H9 (cell line): Measurements from ENCODE around the gene QPRT. TPM values are rescaled to one million over a fixed set of nuclear protein-coding genes. Genes with fewer than 3 reads are reported as not detected.

Experiments
- DNase-seq: peaks from one replicate; pipeline ENCODE4 v3.0.0-alpha.2; 2017
- H2AFZ ChIP-seq: one replicate; pipeline ENCODE4 v1.6.1; 2013; ENCODE audit warnings: mild to moderate bottlenecking, low read length, control low read depth, moderate library complexity
- H2AK5ac ChIP-seq: 2 replicates; pipeline ENCODE4 v1.6.1; 2013; ENCODE audit warnings: low read length, control low read depth, mixed read lengths; ENCODE audit not compliant: insufficient read length
- H2BK120ac ChIP-seq: one replicate; pipeline ENCODE4 v1.6.1; 2013; ENCODE audit warnings: low read depth, mild to moderate bottlenecking, low read length, control low read depth, inconsistent platforms; ENCODE audit not compliant: poor library complexity, severe bottlenecking
- H2BK12ac ChIP-seq: 2 replicates; pipeline ENCODE4 v1.6.1; 2013; ENCODE audit warnings: low read length, control low read depth, mixed read lengths, low read depth; ENCODE audit not compliant: insufficient read length
- H2BK15ac ChIP-seq: 2 replicates; pipeline ENCODE4 v1.6.1; 2013; ENCODE audit warnings: low read depth, low read length, control low read depth
- H2BK20ac ChIP-seq: one replicate; pipeline ENCODE4 v1.6.1; 2013; ENCODE audit warnings: low read depth, mild to moderate bottlenecking, low read length, control low read depth, inconsistent platforms; ENCODE audit not compliant: poor library complexity, severe bottlenecking
- H2BK5ac ChIP-seq: 2 replicates; pipeline ENCODE4 v1.6.1; 2013; ENCODE audit warnings: low read length, control low read depth, mixed read lengths; ENCODE audit not compliant: insufficient read length
- H3K14ac ChIP-seq: 2 replicates; pipeline ENCODE4 v1.6.1; 2013; ENCODE audit warnings: low read length, control low read depth; ENCODE audit not compliant: insufficient read depth
- H3K18ac ChIP-seq: 2 replicates; pipeline ENCODE4 v1.6.1; 2013; ENCODE audit warnings: low read depth, mild to moderate bottlenecking, mixed read lengths, low read length, control low read depth; ENCODE audit not compliant: insufficient read length
- H3K23ac ChIP-seq: 2 replicates; pipeline ENCODE4 v1.6.1; 2013; ENCODE audit warnings: low read length, control low read depth, mixed read lengths, low read depth; ENCODE audit not compliant: insufficient read length
- H3K23me2 ChIP-seq: 2 replicates; pipeline ENCODE4 v1.6.1; 2013; ENCODE audit warnings: low read depth, mild to moderate bottlenecking, mixed read lengths, low read length, control low read depth; ENCODE audit not compliant: insufficient read length, poor library complexity, severe bottlenecking
- H3K27ac ChIP-seq: 2 replicates; pipeline ENCODE4 v1.5.1; 2013; ENCODE audit warnings: low read length, control low read depth, mixed read lengths, low read depth; ENCODE audit not compliant: insufficient read length
- H3K27me3 ChIP-seq: 2 replicates; pipeline ENCODE4 v1.6.1; 2013; ENCODE audit warnings: low read length, control low read depth, inconsistent platforms; ENCODE audit not compliant: insufficient read depth
- H3K4ac ChIP-seq: 2 replicates; pipeline ENCODE4 v1.6.1; 2013; ENCODE audit warnings: low read depth, mild to moderate bottlenecking, control low read depth, inconsistent platforms, low read length, moderate library complexity
- H3K4me1 ChIP-seq: 2 replicates; pipeline ENCODE4 v1.6.1; 2013; ENCODE audit warnings: low read length, control low read depth, inconsistent platforms; ENCODE audit not compliant: insufficient read depth
- H3K4me2 ChIP-seq: 2 replicates; pipeline ENCODE4 v1.6.1; 2013; ENCODE audit warnings: low read length, control low read depth, mixed read lengths; ENCODE audit not compliant: insufficient read length, insufficient read depth
- H3K56ac ChIP-seq: 2 replicates; pipeline ENCODE4 v1.6.1; 2013; ENCODE audit warnings: low read depth, mild to moderate bottlenecking, mixed read lengths, low read length, control low read depth; ENCODE audit not compliant: insufficient read length
- H3K79me1 ChIP-seq: 2 replicates; pipeline ENCODE4 v1.6.1; 2013; ENCODE audit warnings: low read depth, mild to moderate bottlenecking, moderate library complexity, low read length, control low read depth, inconsistent platforms; ENCODE audit not compliant: insufficient read depth, poor library complexity, severe bottlenecking
- H3K79me2 ChIP-seq: 2 replicates; pipeline ENCODE4 v1.6.1; 2013; ENCODE audit warnings: low read length, control low read depth, inconsistent platforms; ENCODE audit not compliant: insufficient read depth
- H3K9ac ChIP-seq: 2 replicates; pipeline ENCODE4 v1.6.1; 2013; ENCODE audit warnings: low read length, control low read depth, mixed read lengths; ENCODE audit not compliant: insufficient read length; ENCODE audit errors: extremely low read depth
- H3K9me3 ChIP-seq: one replicate; pipeline ENCODE4 v1.6.1; 2013; ENCODE audit warnings: low read depth, low read length, inconsistent platforms; ENCODE audit not compliant: control insufficient read depth
- H3T11ph ChIP-seq: one replicate; pipeline ENCODE4 v1.6.1; 2013; ENCODE audit warnings: mild to moderate bottlenecking, low read length, control low read depth, inconsistent platforms
- H4K20me1 ChIP-seq: one replicate; pipeline ENCODE4 v1.6.1; 2013; ENCODE audit not compliant: control insufficient read depth, insufficient read length, insufficient read depth
- H4K5ac ChIP-seq: 2 replicates; pipeline ENCODE4 v1.6.1; 2013; ENCODE audit warnings: low read depth, mild to moderate bottlenecking, mixed read lengths, low read length, control low read depth; ENCODE audit not compliant: insufficient read length
- H4K8ac ChIP-seq: replicated peaks from 2 replicates; pipeline ENCODE4 v1.6.1; 2013; ENCODE audit warnings: low read length, control low read depth, mixed read lengths, low read depth; ENCODE audit not compliant: insufficient read length
- H4K91ac ChIP-seq: 2 replicates; pipeline ENCODE4 v1.6.1; 2013; ENCODE audit warnings: low read depth, mild to moderate bottlenecking, moderate library complexity, mixed read lengths, low read length, control low read depth; ENCODE audit not compliant: insufficient read length
- H3K27ac Mint-ChIP-seq, 3 experiments: 2 replicates in 2 of 3; 3 replicates in 1 of 3; pipeline ENCODE4 v1.8.0; 2020 to 2021; ENCODE audit warnings: mixed read lengths in 3 of 3, mild to moderate bottlenecking in 1 of 3, moderate library complexity in 1 of 3
- H3K27me3 Mint-ChIP-seq: 2 replicates; pipeline ENCODE4 v1.8.0; 2021; ENCODE audit warnings: low read depth, mild to moderate bottlenecking, moderate library complexity, mixed read lengths
- H3K36me3 Mint-ChIP-seq, 3 experiments: 2 replicates in 2 of 3; 3 replicates in 1 of 3; pipeline ENCODE4 v1.8.0; 2020 to 2021; ENCODE audit warnings: low read depth in 3 of 3, mixed read lengths in 3 of 3; ENCODE audit not compliant: insufficient read depth in 1 of 3
- H3K4me1 Mint-ChIP-seq, 2 experiments: 2 replicates each; pipeline ENCODE4 v1.8.0; 2020; ENCODE audit warnings: mixed read lengths in 2 of 2
- H3K4me3 Mint-ChIP-seq, 2 experiments: 2 replicates in 1 of 2; 3 replicates in 1 of 2; pipeline ENCODE4 v1.8.0; 2020 to 2021; ENCODE audit warnings: mild to moderate bottlenecking in 2 of 2, mixed read lengths in 2 of 2, moderate library complexity in 1 of 2
- H3K9me3 Mint-ChIP-seq, 2 experiments: 2 replicates in 1 of 2; 3 replicates in 1 of 2; pipeline ENCODE4 v1.8.0; 2020; ENCODE audit warnings: mild to moderate bottlenecking in 2 of 2, mixed read lengths in 2 of 2, moderate library complexity in 1 of 2
- CTCF ChIP-seq: fragments of 200-600 bp; sonication (generic); conservative IDR thresholded peaks from 3 replicates; pipeline ENCODE4 v1.8.0; 2021; ENCODE audit warnings: antibody characterized with exemption, mild to moderate bottlenecking
- WGBS: extraction: QIAGEN DNeasy Blood & Tissue Kit; methylation state at CpG from one replicate; pipeline ENCODE4 v1.1.7; 2013; ENCODE audit warnings: missing lambda C conversion rate, low lambda C conversion rate, mixed read lengths; ENCODE audit not compliant: insufficient read length; ENCODE audit errors: extremely low coverage; 5-methylcytosine and 5-hydroxymethylcytosine counted together
- total RNA-seq: library from RNA; stranded (reverse); gene quantifications from 2 replicates; pipeline ENCODE4 v1.2.1, GENCODE V29; 2021

QPRT gene
- total RNA-seq, 1 experiment from 2014 or later = 107 TPM

GRCh38 chr16:29719063-29719462, 40.1 kb downstream of the QPRT start:
- no peaks in the 10 kb centered on the region for H4K20me1 ChIP-seq
- H3K4me2 ChIP-seq = peak overlapping the region; percentile 33
- TF ChIP-seq CTCF = no peak
- no peaks in the 10 kb centered on the region for H3K23me2 ChIP-seq
- H3K4ac ChIP-seq = no peak overlapping the region
- DNase-seq = peak; percentile 44
- no peak overlapping the region for H3K9ac ChIP-seq
- Mint-ChIP-seq H3K36me3 (peaks cover 40 to 60% (median 43%) of the 10 kb centered on the region in 3 experiments), H3K4me3 (peak overlapping the region; percentile 17 to 66; a peak in 4 of 5 replicates), H3K9me3 (peaks cover 0 to 4% of the 10 kb centered on the region in 2 experiments; a peak in 1 of 5 replicates), H3K4me1 (peaks cover 34 to 38% of the 10 kb centered on the region in 2 experiments), H3K27me3 (no peaks in the 10 kb centered on the region; the same call in 1 of the 2 replicates), H3K27ac (peak overlapping the region; percentile 77 to 97 (median 89); a peak in 6 of 7 replicates)
- peaks cover 5% of the 10 kb centered on the region for H3K79me1 ChIP-seq
- H3T11ph ChIP-seq = no peak overlapping the region
- H4K5ac ChIP-seq = no peak overlapping the region
- WGBS = no CpG with 5 or more reads among the region's 4 CpGs
- H3K79me2 ChIP-seq = peaks cover 9% of the 10 kb centered on the region; the same call in 1 of the 2 replicates
- no peak overlapping the region for H2AK5ac ChIP-seq
- H3K18ac ChIP-seq = no peak overlapping the region
- H3K27me3 ChIP-seq = no peaks in the 10 kb centered on the region
- H2BK12ac ChIP-seq = no peak overlapping the region
- H4K8ac ChIP-seq = no peak overlapping the region
- no peak overlapping the region for H3K23ac ChIP-seq
- H3K14ac ChIP-seq = no peak overlapping the region
- H2AFZ ChIP-seq = no peak overlapping the region
- no peak overlapping the region for H2BK20ac ChIP-seq
- no peak overlapping the region for H2BK5ac ChIP-seq
- H2BK120ac ChIP-seq = no peak overlapping the region
- no peak overlapping the region for H3K27ac ChIP-seq
- no peak overlapping the region for H3K56ac ChIP-seq
- H3K4me1 ChIP-seq = peaks cover 2% of the 10 kb centered on the region; the same call in 1 of the 2 replicates
- no peak overlapping the region for H4K91ac ChIP-seq
- H3K9me3 ChIP-seq = no peaks in the 10 kb centered on the region
- H2BK15ac ChIP-seq = no peak overlapping the region
